ENCODE data around the gene STRADB. TPM values are rescaled to one million over a fixed set of nuclear protein-coding genes. Genes with fewer than 3 reads are reported as not detected.

STRADB gene
- total and polyA plus RNA-seq, 2 of the 4 experiments (the other 2 are of a cell fraction), result 14.9 to 31.5 TPM

DNA sequence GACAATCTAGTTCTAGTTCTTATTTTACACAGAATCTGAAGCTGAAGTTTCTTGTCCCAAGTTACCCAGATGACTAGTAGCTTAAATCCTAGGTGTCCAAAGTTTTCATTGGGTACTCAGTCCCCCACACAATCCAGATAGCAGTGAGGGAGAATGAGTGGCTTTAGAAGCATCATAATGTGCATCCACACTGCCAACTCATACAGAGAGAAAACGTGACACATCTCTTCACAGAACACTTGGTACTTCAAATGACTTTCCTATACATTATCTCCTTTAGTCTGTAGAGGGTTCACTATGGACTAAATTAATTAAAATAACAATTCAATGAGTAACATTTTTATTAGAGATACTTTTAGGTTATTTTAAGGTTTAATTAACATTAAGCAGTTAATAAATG, 45.2 kb downstream of the STRADB start:
- H3K4ac ChIP-seq (ENCODE audit: low read depth, low read length), result no peak overlapping the region
- H3K4me2 ChIP-seq (ENCODE audit: low read depth, low read length), result no peak overlapping the region
- intact Hi-C loops (cut with micrococcal nuclease) (no loop called here), dilution Hi-C loops (cut with HindIII; ENCODE audit: low sequenced_read_pairs, unreplicated experiment) (no loop called here), in situ Hi-C loops (cut with MboI; ENCODE audit: low sequenced_read_pairs) (no loop called here)
- no peaks in the 10 kb centered on the region for H3K4me1 ChIP-seq (ENCODE audit: control insufficient read depth, insufficient read depth, low read length)
- no peak overlapping the region for H2BK20ac ChIP-seq (ENCODE audit: low read depth, low read length)
- H2BK120ac ChIP-seq (ENCODE audit: low read depth, low read length), result no peak overlapping the region
- ATAC-seq (ENCODE audit: low read depth) (no peak), DNase-seq (no peak)
- no peak overlapping the region for H3K4me3 ChIP-seq (ENCODE audit: insufficient read depth, low read depth, low read length)
- H3K9me1 ChIP-seq (ENCODE audit: insufficient read depth, low read length), result no peaks in the 10 kb centered on the region
- no peaks in the 10 kb centered on the region for H3K79me1 ChIP-seq (ENCODE audit: low read depth in 1 of 2, low read length in 2 of 2)
- no peak overlapping the region for H4K91ac ChIP-seq (ENCODE audit: insufficient read depth, low read depth, low read length)
- no peak overlapping the region for H4K8ac ChIP-seq (ENCODE audit: low read depth in 2 of 2, low read length in 2 of 2)
- no peak overlapping the region for H3K14ac ChIP-seq (replicated peaks; ENCODE audit: low read depth, low read length)
- no peak overlapping the region for H2AK5ac ChIP-seq (ENCODE audit: low read depth, low read length)
- ChIA-PET POLR2A (ENCODE audit: unreplicated experiment) (no interaction called here), CTCF (no interaction called here)
- no peaks in the 10 kb centered on the region for H3K36me3 ChIP-seq (ENCODE audit: control insufficient read depth, insufficient read depth, low read length)
- H2BK15ac ChIP-seq (ENCODE audit: low read depth, low read length), result no peak overlapping the region
- no peaks in the 10 kb centered on the region for H3K27me3 ChIP-seq (ENCODE audit: control insufficient read depth, insufficient read depth, low read length)
- no peak for TF ChIP-seq FOS (IDR thresholded peaks at IDR 0.05; ENCODE audit: low read depth, low read length)
- TF ChIP-seq RFX5 (IDR thresholded peaks at IDR 0.05; ENCODE audit: low read depth, low read length), result no peak
- TF ChIP-seq, protein P1, sequence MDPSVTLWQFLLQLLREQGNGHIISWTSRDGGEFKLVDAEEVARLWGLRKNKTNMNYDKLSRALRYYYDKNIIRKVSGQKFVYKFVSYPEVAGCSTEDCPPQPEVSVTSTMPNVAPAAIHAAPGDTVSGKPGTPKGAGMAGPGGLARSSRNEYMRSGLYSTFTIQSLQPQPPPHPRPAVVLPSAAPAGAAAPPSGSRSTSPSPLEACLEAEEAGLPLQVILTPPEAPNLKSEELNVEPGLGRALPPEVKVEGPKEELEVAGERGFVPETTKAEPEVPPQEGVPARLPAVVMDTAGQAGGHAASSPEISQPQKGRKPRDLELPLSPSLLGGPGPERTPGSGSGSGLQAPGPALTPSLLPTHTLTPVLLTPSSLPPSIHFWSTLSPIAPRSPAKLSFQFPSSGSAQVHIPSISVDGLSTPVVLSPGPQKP (IDR thresholded peaks at IDR 0.05; ENCODE audit: borderline replicate concordance, low read depth, low read length), result no peak
- no peak for TF ChIP-seq RAD21 (IDR thresholded peaks at IDR 0.05; ENCODE audit: low read length)
- no peak for TF ChIP-seq NFE2L2 (IDR thresholded peaks at IDR 0.05; ENCODE audit: low read depth, low read length)
- no peak for TF ChIP-seq CHD1 (IDR thresholded peaks at IDR 0.05; ENCODE audit: low read depth, low read length)
- TF ChIP-seq BHLHE40 (IDR thresholded peaks at IDR 0.05; ENCODE audit: low read depth, low read length), result no peak
- no CpG with 5 or more reads among the region's 1 CpG for WGBS, 2 experiments (ENCODE audit: extremely low coverage in 2 of 2, insufficient read length in 1 of 2)
- no TSS peak for BruUV-seq (replicated peaks)
- H3K9me3 ChIP-seq (ENCODE audit: control insufficient read depth, insufficient read depth, low read length), result no peaks in the 10 kb centered on the region; the same call in 1 of the 2 replicates
- no peak overlapping the region for H3K23ac ChIP-seq (ENCODE audit: low read depth, low read length)
- no peak overlapping the region for H3K56ac ChIP-seq (ENCODE audit: extremely low read depth, insufficient read depth, low read length)
- no peak overlapping the region for H4K5ac ChIP-seq (ENCODE audit: low read depth, low read length)
- H3K18ac ChIP-seq (ENCODE audit: low read depth, low read length), result no peak overlapping the region
- no peaks in the 10 kb centered on the region for H4K20me1 ChIP-seq (ENCODE audit: insufficient read depth, low read length)
- no peak overlapping the region for H3K9ac ChIP-seq (ENCODE audit: low read depth, low read length)
- no peak overlapping the region for H3K27ac ChIP-seq (ENCODE audit: insufficient read depth, low read length)
- no peak overlapping the region for H2AK9ac ChIP-seq (replicated peaks; ENCODE audit: low read depth, low read length, poor library complexity)
- no peak overlapping the region for H2BK5ac ChIP-seq (ENCODE audit: low read depth, low read length, poor library complexity, severe bottlenecking)
- no peak overlapping the region for H2AFZ ChIP-seq (replicated peaks; ENCODE audit: low read length, poor library complexity)
